ENCODE results near the gene HES7. TPM values are rescaled to one million over a fixed set of nuclear protein-coding genes. Genes with fewer than 3 reads are reported as not detected.

The HES7 gene
- total RNA-seq, 4 donors from 2014 or later = 0.46 TPM; not detected in 3

DNA sequence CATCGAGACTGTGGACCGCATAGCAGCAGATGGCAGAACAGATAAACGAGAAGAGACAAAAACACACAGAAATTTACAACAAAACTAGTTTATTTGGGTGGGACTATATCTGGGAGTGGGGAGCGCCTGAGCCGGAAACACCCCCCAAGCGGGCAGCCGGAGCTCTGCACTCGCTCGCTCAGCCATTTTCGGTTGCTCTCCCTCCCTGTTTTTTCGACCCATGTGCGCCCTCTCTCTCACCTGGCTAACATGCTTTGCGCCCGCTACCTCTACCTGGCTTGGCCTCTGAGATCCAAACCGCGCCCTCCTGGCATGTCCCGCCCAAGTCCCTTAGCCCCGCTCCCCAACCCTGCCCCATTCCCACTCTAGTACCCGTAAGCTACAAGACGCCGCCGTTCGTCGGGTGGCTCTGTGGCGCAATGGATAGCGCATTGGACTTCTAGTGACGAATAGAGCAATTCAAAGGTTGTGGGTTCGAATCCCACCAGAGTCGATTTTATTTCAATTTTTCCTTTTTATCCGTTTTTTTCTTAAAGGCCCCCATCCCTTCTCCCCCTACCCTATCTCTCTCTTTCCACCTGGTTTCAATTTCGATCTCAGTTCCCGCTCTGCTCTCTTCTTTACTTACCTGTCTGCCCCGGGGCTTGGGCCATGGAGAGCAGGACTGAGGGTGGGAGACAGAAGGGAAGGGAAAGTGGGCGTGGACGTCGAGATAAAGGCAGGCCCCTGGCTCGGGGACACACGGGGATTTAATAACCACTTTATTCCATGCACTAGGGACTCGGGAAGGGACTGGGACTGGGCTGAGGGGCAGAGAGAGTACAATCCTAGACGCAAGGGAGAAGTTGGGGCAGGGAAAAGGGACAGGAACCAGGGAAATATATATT, 3.1 kb downstream of the HES7 start:
- ATAC-seq (ENCODE audit: low FRiP score) (no peak), DNase-seq (ENCODE audit: low spot score) (no peak)
- TF ChIP-seq, protein P1, sequence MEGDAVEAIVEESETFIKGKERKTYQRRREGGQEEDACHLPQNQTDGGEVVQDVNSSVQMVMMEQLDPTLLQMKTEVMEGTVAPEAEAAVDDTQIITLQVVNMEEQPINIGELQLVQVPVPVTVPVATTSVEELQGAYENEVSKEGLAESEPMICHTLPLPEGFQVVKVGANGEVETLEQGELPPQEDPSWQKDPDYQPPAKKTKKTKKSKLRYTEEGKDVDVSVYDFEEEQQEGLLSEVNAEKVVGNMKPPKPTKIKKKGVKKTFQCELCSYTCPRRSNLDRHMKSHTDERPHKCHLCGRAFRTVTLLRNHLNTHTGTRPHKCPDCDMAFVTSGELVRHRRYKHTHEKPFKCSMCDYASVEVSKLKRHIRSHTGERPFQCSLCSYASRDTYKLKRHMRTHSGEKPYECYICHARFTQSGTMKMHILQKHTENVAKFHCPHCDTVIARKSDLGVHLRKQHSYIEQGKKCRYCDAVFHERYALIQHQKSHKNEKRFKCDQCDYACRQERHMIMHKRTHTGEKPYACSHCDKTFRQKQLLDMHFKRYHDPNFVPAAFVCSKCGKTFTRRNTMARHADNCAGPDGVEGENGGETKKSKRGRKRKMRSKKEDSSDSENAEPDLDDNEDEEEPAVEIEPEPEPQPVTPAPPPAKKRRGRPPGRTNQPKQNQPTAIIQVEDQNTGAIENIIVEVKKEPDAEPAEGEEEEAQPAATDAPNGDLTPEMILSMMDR (IDR thresholded peaks at IDR 0.05) = no peak

GRCh38 chr17:8119581-8120519, 4.1 kb downstream of the HES7 start:
- TF ChIP-seq, protein P1 (IDR thresholded peaks at IDR 0.05) = no peak
- DNase-seq (ENCODE audit: low spot score) = peak; percentile 55
- peak; percentile 27 for ATAC-seq (ENCODE audit: low FRiP score)

- ATAC-seq (ENCODE audit: low FRiP score) (peak; percentile 51), DNase-seq (ENCODE audit: low spot score) (peak; percentile 64)
- TF ChIP-seq, protein P1 (IDR thresholded peaks at IDR 0.05) = peak in 1 of 3 donors; percentile 64
These were observed 4.9 kb downstream of the HES7 start for GRCh38 chr17:8118769-8119580.

DNA sequence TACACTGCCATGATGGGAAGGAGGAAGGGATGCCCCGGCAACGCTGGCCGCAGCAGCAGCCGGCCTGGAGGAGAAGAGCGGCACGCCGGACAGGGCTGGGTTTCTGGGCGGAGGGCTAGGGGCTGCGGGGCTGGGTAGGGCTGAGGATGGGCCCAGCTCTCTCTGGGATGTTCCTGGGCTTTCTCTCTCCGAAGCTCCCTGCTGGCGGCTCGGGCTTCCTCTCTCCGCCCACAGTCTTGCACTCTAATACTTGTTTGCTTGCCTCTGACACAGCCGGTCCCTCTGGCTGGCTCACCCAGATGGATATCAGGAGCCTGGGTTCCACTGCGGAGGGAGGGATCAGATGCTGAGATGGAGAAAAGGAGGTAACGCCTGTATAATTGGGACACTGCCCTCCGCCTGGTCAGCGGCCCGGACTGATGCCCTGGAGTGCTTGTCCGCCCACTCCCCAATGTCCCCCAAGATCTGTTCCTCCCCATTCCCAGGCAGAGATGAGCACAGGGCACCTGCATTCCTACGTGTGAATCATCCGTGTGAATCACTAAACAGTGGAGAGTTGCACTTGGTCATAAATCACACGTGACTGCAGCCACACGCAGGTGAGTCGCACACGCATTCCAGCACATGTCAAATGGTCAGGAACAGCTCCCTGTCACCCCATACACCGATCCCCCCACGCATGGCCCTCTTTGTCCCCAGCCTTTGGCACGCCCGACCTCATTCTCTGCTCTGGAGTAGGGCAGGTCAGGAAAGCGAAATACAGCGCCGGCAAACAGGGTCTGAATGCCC, 5.7 kb downstream of the HES7 start, which contains the start of gene ALOXE3:
TSS of gene ALOXE3 (minus strand) at position 535 of the 789 bp plus-strand sequence. CDS start at position 11, 524 bp downstream.
- no peak for DNase-seq (ENCODE audit: low spot score)
- peak; percentile 64 for ATAC-seq (ENCODE audit: low FRiP score)
- TF ChIP-seq, protein P1 (IDR thresholded peaks at IDR 0.05) = no peak

- TF ChIP-seq, protein P1 (IDR thresholded peaks at IDR 0.05) = no peak
- ATAC-seq (ENCODE audit: low FRiP score) = no peak
- no peak for DNase-seq (ENCODE audit: low spot score)
These were observed 6.4 kb downstream of the HES7 start for GRCh38 chr17:8117367-8117979.

Measured in omental fat pad (tissue), 4 donors.